ENCODE results near the gene TENT5A.

Gene TENT5A

DNA sequence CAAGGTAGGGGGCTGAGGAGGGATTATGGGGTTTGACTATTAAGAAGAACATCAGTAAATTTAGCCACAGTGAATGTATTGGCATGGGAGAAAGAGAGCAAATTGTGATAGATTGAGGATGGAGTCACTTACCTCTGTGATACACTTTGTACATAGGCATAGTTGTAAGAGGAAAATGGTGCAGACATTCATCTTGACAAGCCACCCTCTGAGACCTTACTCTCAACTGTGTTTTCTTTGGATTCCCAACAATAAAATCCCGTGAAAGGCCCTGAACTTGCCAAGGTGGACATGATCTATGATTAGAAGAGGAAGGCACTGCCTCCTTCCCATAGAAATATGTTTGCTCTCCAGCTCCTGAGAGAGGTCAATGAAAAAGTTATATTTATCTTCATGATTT is 18.6 kb upstream of the TENT5A start:
- H3K27ac ChIP-seq (ENCODE audit: low read length), result no peak overlapping the region
- H3K4me2 ChIP-seq (ENCODE audit: low read depth, low read length), result no peak overlapping the region
- TF ChIP-seq EZH2 (optimal IDR thresholded peaks at IDR 0.05; ENCODE audit: low read depth, low read length), result no peak
- no peak for TF ChIP-seq EZH2phosphoT487 (IDR thresholded peaks at IDR 0.05; ENCODE audit: low read length)
- TF ChIP-seq, protein P1, sequence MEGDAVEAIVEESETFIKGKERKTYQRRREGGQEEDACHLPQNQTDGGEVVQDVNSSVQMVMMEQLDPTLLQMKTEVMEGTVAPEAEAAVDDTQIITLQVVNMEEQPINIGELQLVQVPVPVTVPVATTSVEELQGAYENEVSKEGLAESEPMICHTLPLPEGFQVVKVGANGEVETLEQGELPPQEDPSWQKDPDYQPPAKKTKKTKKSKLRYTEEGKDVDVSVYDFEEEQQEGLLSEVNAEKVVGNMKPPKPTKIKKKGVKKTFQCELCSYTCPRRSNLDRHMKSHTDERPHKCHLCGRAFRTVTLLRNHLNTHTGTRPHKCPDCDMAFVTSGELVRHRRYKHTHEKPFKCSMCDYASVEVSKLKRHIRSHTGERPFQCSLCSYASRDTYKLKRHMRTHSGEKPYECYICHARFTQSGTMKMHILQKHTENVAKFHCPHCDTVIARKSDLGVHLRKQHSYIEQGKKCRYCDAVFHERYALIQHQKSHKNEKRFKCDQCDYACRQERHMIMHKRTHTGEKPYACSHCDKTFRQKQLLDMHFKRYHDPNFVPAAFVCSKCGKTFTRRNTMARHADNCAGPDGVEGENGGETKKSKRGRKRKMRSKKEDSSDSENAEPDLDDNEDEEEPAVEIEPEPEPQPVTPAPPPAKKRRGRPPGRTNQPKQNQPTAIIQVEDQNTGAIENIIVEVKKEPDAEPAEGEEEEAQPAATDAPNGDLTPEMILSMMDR (IDR thresholded peaks at IDR 0.05; ENCODE audit: low read length), result no peak
- no peak overlapping the region for H3K9ac ChIP-seq (ENCODE audit: low read length)
- H3F3A ChIP-seq (ENCODE audit: insufficient read depth, low read length), result no peaks in the 10 kb centered on the region
- no peak overlapping the region for H2AFZ ChIP-seq (ENCODE audit: low read length)
- no peaks in the 10 kb centered on the region for H3K36me3 ChIP-seq (replicated peaks; ENCODE audit: insufficient read depth, low read length)
- H3K9me3 ChIP-seq (replicated peaks; ENCODE audit: insufficient read depth, low read length), result no peaks in the 10 kb centered on the region
- H3K79me2 ChIP-seq (ENCODE audit: low read length), result no peaks in the 10 kb centered on the region
- H3K9me2 ChIP-seq (replicated peaks; ENCODE audit: insufficient read depth, low read length), result no peaks in the 10 kb centered on the region
- H4K20me1 ChIP-seq (ENCODE audit: insufficient read depth, low read length), result no peaks in the 10 kb centered on the region
- H3K4me1 ChIP-seq (ENCODE audit: low read length), result no peaks in the 10 kb centered on the region
- no peak overlapping the region for H3K4me3 ChIP-seq (ENCODE audit: low read length)
- no peak for DNase-seq
- H3K27me3 ChIP-seq (replicated peaks; ENCODE audit: insufficient read depth, low read length), result no peaks in the 10 kb centered on the region

DNA sequence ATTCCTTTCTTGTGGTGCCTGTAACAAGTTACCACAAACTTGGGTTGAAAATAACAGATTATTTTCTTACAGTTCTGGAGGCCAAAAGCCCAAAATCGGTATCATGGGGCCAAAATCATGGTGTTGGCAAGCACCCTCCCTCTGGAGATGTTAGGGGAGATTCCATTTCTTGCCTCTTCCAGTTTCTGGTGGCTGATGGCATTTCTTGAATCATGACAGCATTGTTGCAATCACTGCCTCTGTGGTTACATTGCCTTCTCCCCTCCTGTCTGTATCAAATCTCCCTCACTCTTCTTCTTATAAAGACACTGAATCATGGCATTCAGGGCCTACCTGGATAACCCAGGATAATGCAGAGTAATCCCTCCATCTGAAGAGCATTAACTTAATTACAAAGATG is 17.9 kb upstream of the TENT5A start:
- no peak for DNase-seq
- no peaks in the 10 kb centered on the region for H3F3A ChIP-seq (ENCODE audit: insufficient read depth, low read length)
- H3K79me2 ChIP-seq (ENCODE audit: low read length), result no peaks in the 10 kb centered on the region
- H3K9me3 ChIP-seq (replicated peaks; ENCODE audit: insufficient read depth, low read length), result no peaks in the 10 kb centered on the region
- H3K27ac ChIP-seq (ENCODE audit: low read length), result no peak overlapping the region
- H4K20me1 ChIP-seq (ENCODE audit: insufficient read depth, low read length), result no peaks in the 10 kb centered on the region
- H3K4me3 ChIP-seq (ENCODE audit: low read length), result no peak overlapping the region
- no peaks in the 10 kb centered on the region for H3K36me3 ChIP-seq (replicated peaks; ENCODE audit: insufficient read depth, low read length)
- H2AFZ ChIP-seq (ENCODE audit: low read length), result no peak overlapping the region
- H3K9ac ChIP-seq (ENCODE audit: low read length), result no peak overlapping the region
- no peaks in the 10 kb centered on the region for H3K9me2 ChIP-seq (replicated peaks; ENCODE audit: insufficient read depth, low read length)
- H3K4me2 ChIP-seq (ENCODE audit: low read depth, low read length), result no peak overlapping the region
- no peaks in the 10 kb centered on the region for H3K27me3 ChIP-seq (replicated peaks; ENCODE audit: insufficient read depth, low read length)
- H3K4me1 ChIP-seq (ENCODE audit: low read length), result no peaks in the 10 kb centered on the region
- TF ChIP-seq, protein P1 (IDR thresholded peaks at IDR 0.05; ENCODE audit: low read length), result no peak
- TF ChIP-seq EZH2phosphoT487 (IDR thresholded peaks at IDR 0.05; ENCODE audit: low read length) (no peak), EZH2 (optimal IDR thresholded peaks at IDR 0.05; ENCODE audit: low read depth, low read length) (no peak)

DNA sequence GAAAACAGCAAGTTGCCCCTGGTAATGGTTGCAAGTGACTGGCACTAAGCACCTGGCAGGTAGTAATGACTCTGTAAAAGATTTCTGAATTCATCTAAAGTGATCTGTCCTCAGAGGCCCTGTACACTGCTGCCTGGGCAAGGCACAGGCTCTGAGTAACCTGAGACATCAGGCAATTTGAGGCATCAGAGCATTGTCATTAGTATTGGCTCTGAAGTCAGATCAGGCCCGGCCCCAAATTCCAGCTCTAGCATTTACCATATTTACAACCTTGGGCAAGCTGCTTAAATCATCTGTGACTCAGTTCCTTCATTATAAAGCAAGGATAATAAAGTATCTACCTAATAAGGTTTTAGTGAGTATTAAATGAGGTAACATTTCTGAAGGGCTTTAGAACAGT is 17.3 kb upstream of the TENT5A start:
- Histone ChIP-seq H3K4me1 (ENCODE audit: low read length) (no peaks in the 10 kb centered on the region), H4K20me1 (ENCODE audit: insufficient read depth, low read length) (no peaks in the 10 kb centered on the region), H3K9me2 (replicated peaks; ENCODE audit: insufficient read depth, low read length) (no peaks in the 10 kb centered on the region), H3K9me3 (replicated peaks; ENCODE audit: insufficient read depth, low read length) (no peaks in the 10 kb centered on the region), H3K36me3 (replicated peaks; ENCODE audit: insufficient read depth, low read length) (no peaks in the 10 kb centered on the region), H3F3A (ENCODE audit: insufficient read depth, low read length) (no peaks in the 10 kb centered on the region), H3K79me2 (ENCODE audit: low read length) (no peaks in the 10 kb centered on the region), H2AFZ (ENCODE audit: low read length) (no peak overlapping the region), H3K9ac (ENCODE audit: low read length) (no peak overlapping the region), H3K27me3 (replicated peaks; ENCODE audit: insufficient read depth, low read length) (no peaks in the 10 kb centered on the region), H3K4me2 (ENCODE audit: low read depth, low read length) (no peak overlapping the region), H3K4me3 (ENCODE audit: low read length) (no peak overlapping the region), H3K27ac (ENCODE audit: low read length) (no peak overlapping the region)
- TF ChIP-seq, protein P1 (IDR thresholded peaks at IDR 0.05; ENCODE audit: low read length), result no peak
- TF ChIP-seq EZH2 (optimal IDR thresholded peaks at IDR 0.05; ENCODE audit: low read depth, low read length), result no peak
- TF ChIP-seq EZH2phosphoT487 (IDR thresholded peaks at IDR 0.05; ENCODE audit: low read length), result no peak
- no peak for DNase-seq
